GOT3 (cell line): ENCODE measurements around the gene VIPR1.

Experiments
- DNase-seq: peaks from one replicate; lab custom pipeline; 2025; ENCODE audit warnings: mixed read lengths; lab: John Stamatoyannopoulos, UW

The VIPR1 gene

GRCh38 chr3:42511736-42512135 is 9.3 kb downstream of the VIPR1 start:
- no peak for DNase-seq

GRCh38 chr3:42513121-42513520 is 10.7 kb downstream of the VIPR1 start:
- no peak for DNase-seq

- no peak for DNase-seq
These were observed 11.1 kb downstream of the VIPR1 start for GRCh38 chr3:42513521-42513920.

- no peak for DNase-seq
These were observed 12.4 kb downstream of the VIPR1 start for GRCh38 chr3:42514876-42515275.

- no peak for DNase-seq
These were observed 13.0 kb downstream of the VIPR1 start for GRCh38 chr3:42515391-42515916.

- no peak for DNase-seq
These were observed 13.5 kb downstream of the VIPR1 start for GRCh38 chr3:42515976-42516375.

GRCh38 chr3:42516443-42516842 is 14.0 kb downstream of the VIPR1 start:
- DNase-seq = no peak

GRCh38 chr3:42517117-42517516 is 14.7 kb downstream of the VIPR1 start:
- no peak for DNase-seq

- no peak for DNase-seq
These were observed 16.5 kb downstream of the VIPR1 start for GRCh38 chr3:42518800-42519567.

- no peak for DNase-seq
These were observed 17.1 kb downstream of the VIPR1 start for GRCh38 chr3:42519568-42519962.

GRCh38 chr3:42520336-42520735 is 17.9 kb downstream of the VIPR1 start:
- DNase-seq = no peak

- no peak for DNase-seq
These were observed 18.5 kb downstream of the VIPR1 start for GRCh38 chr3:42520906-42521305.

- no peak for DNase-seq
These were observed 22.3 kb downstream of the VIPR1 start for GRCh38 chr3:42524751-42525150.

- no peak for DNase-seq
These were observed 22.8 kb downstream of the VIPR1 start for GRCh38 chr3:42525212-42525611.

- DNase-seq = no peak
These were observed 23.4 kb downstream of the VIPR1 start for GRCh38 chr3:42525736-42526345.

- no peak for DNase-seq
These were observed 24.3 kb downstream of the VIPR1 start for GRCh38 chr3:42526616-42527367.

GRCh38 chr3:42527368-42527917 is 25.0 kb downstream of the VIPR1 start:
- DNase-seq = no peak

- no peak for DNase-seq
These were observed 27.0 kb downstream of the VIPR1 start for GRCh38 chr3:42529468-42529867.

- no peak for DNase-seq
These were observed 27.6 kb downstream of the VIPR1 start for GRCh38 chr3:42530073-42530472.

- DNase-seq = no peak
These were observed 29.0 kb downstream of the VIPR1 start for GRCh38 chr3:42531470-42531869.

- DNase-seq = no peak
These were observed 29.8 kb downstream of the VIPR1 start for GRCh38 chr3:42532229-42532628.

- DNase-seq = no peak
These were observed 30.9 kb downstream of the VIPR1 start for GRCh38 chr3:42533161-42533897.
